DMS114 treated with DMSO at 0.1 percent for 48 hours (cell line): ENCODE results near the gene TH.
"Not testable (repeated sequence)": the region's sequence is repeated elsewhere in the genome, so short reads cannot be mapped to it uniquely, and the experiment has no call there.

ENCODE experiments used
- DNase-seq: peaks from one replicate; lab custom pipeline; 2025; ENCODE audit not compliant: unreplicated experiment; lab: John Stamatoyannopoulos, UW

The TH gene

GRCh38 chr11:2179516-2179915, 7.9 kb upstream of the TH start:
- DNase-seq, result no peak

- no peak for DNase-seq
These were observed 7.4 kb upstream of the TH start for GRCh38 chr11:2178906-2179494.

GRCh38 chr11:2178055-2178773, 6.6 kb upstream of the TH start:
- not testable (repeated sequence) for DNase-seq

GRCh38 chr11:2177076-2177475, 5.5 kb upstream of the TH start:
- DNase-seq, result no peak

- DNase-seq, result no peak
These were observed 4.8 kb upstream of the TH start for GRCh38 chr11:2176389-2176900.

DNA sequence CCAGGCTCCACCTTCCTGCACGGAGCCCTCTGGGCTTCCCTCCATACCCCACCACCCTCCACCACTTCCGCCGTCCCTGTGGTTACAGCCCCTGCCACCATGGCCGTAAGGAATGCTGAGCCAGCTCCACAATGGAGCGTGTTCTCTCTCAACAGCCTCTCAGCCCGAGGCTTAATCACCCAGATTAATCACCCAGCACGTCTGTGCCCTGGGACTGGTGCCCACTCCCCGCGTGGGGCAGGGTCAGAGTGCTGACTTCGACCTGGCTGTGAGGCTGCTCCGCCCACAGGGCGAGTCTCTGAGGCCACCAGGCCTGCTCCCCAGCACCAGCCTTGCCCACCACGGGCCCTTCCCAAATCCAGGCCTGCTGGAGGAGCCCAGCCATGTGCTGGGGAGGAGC, 4.0 kb upstream of the TH start:
- DNase-seq, result no peak

DNA sequence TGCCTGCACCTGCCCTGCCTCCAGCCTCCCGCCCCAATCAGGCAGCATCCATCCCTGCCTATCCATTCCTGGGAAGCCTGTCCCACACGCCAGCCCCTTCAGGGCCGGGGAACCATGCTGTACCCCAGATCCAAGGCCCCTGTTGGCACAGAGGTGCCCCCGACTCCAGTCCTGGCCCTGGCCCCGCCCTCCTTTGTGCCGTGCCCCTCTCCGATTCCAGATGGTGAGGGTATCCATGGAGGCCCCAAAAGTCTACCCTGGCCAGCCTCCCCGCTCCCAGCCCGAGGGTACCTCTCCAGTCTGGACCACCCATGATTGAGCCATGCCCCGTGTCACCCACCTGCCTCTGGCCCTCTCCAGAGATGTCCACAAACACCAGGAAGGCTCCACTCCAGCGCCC, 2.7 kb upstream of the TH start:
- no peak for DNase-seq

DNA sequence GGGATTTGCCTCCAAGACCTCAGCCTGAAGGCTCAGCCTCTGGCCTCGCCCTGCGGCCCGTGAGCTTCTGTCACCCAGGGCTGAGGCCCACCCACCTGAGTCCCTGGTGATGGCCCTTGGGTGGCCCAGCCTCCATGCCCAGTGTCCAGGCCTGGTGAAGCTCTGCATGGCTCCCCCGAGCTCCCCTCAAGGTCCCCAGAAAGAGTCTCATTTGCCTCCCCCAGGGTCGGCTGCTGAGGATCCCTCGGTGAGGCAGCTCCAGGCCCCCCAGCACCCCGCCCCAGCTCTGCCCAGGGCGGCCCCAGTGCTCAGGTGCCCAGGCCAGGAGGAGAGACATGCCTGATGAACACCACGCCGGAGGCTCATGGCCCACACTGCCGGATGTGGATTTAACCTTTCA, 2.1 kb upstream of the TH start:
- no peak for DNase-seq

DNA sequence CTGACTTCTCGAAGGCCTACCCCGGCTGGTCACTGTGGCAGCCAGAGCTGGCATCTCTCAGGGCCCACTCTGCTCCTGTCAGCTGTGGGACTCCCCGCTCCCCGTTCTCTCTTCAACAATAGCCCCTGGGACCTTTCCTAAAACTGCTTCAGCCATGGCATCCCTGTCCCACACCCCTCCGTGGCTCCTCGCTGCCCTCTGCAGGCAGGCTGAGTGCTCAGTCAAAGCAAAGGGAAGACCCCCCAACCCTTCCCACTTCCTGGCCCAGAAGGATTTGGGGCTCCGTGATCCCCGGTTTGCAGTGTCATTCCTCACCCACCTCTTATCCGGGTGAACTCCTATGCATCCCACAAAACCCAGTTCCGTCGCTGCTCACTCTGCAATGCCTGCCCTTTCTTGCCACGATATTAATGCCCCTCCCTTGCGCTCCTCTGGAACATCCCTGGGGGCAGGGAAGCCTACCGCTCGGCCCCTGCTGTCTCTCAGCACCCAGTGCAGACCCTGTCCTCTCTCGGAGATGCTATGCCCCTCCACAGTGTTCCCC, 1.6 kb upstream of the TH start:
- no peak for DNase-seq

GRCh38 chr11:2172676-2173075, 1.1 kb upstream of the TH start:
- DNase-seq, result no peak

DNA sequence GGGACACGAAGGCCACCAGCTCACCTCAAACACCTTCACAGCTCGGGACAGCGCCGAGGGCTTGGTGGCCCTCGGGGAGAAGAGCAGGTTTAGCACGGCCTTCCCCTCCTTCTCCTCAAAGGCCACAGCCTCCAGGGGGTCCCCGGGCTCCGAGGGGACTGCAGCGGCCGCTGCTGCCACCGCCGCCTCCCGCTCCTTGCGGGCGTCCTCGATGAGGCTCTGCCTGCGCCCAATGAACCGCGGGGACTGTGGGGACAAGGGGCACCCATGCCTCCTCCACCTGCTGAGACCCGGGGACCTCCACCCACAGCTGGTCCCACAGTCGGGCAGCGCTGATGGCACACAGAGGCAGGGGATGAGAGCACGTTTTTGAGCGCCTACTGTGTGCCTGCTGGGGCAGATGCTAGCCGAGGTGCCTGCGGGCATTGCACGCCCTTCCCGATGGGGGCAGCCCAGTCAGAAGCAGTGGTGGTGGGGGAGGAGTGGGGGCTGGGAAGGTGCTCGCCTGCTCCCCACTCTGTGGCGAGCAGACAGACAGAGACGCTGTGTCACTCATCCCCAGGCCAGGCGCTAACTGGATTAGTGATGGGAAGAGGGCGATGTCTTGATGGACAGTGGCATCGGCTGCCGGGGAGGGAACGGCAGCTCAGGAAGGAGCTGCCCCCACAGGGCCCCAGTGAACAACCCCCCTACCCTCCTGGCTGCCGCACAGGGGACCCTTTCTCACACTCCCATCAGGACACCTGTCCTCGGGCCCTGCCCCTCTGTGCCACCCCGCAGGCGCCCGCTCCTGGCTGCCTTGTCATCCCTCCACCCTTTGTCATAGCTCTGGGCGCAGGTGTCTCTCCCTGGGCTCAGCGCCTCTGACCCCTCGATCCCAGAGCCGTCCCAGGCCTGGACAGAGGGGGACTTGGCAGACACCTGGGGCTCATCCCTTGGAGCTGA, 1.7 kb downstream of the TH start:
- DNase-seq, result no peak

DNA sequence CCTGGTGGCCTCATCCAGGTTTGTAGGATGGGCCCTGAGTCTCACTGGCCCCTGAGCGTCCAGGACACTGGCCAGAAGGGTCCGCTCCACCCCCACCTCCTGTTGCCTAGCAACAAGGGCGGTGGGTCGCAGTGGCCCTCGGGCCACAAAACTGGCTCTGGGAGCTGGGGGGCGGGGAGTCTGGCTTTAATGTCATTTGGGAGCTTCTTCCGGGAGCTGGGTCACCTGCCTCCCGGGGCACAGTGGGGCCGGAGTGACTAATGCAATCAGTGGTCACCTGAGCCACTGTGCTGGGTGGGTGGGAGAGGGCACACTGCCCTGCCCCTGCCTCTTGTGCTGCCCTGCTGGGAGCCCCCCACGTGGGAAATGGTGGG, 2.6 kb downstream of the TH start:
- DNase-seq, result no peak

DNA sequence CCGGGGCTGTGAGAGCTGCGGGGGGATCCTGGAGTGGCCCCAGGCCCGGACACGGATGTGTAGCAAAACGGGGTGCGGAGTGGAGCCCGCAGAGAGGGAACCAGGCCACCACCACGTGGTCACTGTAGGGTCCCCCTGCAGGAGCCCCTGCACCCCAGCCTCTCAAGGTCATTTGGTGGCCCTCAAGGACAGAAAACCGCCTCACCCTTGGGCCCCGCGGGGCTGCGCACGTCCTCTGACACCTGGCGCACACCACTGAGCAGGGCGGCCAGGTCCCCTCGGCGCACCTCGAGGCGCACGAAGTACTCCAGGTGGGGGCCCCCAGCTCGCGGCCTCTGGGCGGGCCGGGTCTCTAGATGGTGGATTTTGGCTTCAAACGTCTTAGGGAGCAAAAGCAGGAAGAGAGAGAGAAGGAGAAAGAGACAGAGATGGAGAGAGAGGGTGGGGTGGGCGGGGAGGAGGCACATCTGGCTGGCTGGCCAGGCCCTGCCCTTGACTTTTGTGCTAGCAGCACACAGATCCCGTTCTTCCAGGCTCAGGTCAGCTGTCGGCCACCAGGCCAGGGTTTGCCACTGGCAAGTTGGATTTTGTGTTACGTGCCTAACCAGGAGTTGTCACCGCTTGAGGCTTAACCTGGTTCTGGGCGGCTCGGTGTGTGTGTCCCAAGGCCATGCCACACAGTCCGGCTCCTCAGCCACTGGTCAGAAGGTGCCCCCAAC, 3.2 kb downstream of the TH start:
- DNase-seq, result no peak

DNA sequence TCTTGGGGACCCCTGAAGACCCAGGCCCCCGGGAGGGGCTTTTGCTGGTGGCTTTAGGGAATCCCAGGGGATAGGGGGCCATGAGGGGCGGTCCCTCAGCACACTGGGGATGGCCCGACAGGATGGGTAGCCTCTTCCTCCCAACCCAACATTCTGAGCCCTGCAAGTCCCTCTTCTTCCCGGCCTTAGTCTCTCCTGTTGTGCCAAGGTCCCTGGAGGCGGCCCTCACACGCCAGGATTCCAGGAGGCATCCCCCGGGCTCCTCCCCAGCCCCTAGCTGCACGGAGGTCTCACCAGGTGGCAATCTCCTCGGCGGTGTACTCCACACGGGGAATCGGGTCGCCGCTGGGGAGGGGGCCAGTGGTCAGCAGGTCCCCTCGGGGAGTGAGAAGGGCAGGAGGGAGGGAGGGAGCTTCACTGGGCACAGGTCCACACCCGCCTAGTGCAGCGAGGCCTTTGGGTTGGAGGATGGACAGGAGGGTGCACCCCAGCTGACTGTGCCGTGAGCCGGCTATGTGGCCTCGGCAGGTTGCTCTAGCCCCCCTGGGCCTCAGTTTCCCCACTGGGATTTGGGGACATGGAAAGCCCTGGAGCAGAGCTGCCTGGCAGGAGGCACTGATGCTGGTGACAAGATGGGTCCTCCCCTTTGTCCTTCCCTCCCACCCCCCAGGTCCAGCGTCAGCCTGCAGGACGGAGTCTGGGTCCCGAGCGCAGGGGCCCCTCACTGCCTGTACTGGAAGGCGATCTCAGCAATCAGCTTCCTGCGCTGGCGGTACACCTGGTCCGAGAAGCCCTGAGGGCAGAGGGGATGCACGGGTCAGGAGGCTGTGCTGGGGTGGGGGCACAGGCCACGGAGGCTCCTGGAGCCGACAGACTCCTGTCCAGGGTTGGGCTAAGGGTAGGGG, 4.2 kb downstream of the TH start:
- DNase-seq, result no peak

GRCh38 chr11:2166091-2166851, 5.3 kb downstream of the TH start:
- DNase-seq, result no peak

DNA sequence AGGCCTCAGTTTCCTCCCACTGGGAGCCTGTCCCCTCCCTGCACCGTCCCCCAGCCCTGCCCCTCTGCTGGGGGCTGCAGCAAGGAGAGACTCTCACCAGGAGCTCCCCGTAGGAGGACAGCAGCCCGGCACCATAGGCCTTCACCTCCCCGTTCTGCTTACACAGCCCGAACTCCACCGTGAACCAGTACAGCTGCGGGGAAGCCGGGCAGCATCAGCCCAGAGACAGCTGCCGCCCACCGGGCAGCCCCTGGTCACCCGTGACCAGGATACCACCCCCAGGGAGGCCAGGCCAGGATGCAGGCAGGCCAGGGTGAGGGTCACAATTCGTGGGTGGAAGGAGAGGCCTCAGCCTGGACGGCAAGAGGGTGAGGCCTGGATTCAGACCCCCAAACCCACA, 6.0 kb downstream of the TH start:
- DNase-seq, result no peak

DNA sequence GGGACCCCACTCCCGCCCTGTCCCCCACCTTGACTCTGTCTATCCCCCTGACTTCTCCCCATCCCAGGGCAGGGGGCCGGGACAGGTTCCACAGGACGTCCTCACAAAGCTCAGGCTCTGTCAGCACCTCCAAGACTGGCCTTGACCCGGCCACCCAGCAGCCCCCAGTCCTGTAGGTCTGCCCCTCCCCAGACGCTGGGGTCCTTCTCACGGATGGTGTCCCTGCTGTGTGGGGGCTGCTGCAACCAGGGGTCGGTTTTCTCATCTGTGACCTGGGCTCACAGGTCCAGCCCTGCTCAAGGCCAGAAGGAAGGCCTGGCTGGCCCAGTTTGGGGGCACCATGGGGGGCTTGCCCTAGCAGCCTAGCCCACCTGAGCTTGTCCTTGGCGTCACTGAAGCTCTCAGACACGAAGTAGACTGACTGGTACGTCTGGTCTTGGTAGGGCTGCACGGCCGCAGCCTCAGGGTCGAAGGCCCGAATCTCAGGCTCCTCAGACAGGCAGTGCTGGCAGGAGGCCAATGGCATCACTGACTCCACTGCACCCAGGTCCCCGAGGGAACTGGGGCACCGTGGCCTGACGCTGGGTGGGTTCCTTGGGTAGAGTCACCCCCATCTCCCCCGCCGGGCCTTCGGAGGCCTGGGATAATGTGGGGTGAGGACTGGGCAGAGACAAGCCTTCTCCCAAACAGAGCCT, 6.6 kb downstream of the TH start:
- DNase-seq, result no peak

- DNase-seq, result no peak
These were observed 7.5 kb downstream of the TH start for GRCh38 chr11:2164081-2164480.
